ENCODE measurements around the gene SMS. TPM values are rescaled to one million over a fixed set of nuclear protein-coding genes. Genes with fewer than 3 reads are reported as not detected.

The SMS gene
- total and polyA plus RNA-seq, 2 of the 4 experiments (the other 2 are of a cell fraction) = 176 to 230 TPM

- Histone ChIP-seq H4K20me1 (ENCODE audit: insufficient read depth, low read length) (no peaks in the 10 kb centered on the region), H3K14ac (replicated peaks; ENCODE audit: low read depth, low read length) (no peak overlapping the region), H2BK20ac (ENCODE audit: low read depth, low read length) (no peak overlapping the region), H3K23ac (ENCODE audit: low read depth, low read length) (no peak overlapping the region), H3K27me3 (ENCODE audit: control insufficient read depth, insufficient read depth, low read length) (no peaks in the 10 kb centered on the region; the same call in 1 of the 2 replicates), H2AFZ (replicated peaks; ENCODE audit: low read length, poor library complexity) (no peak overlapping the region), H2BK5ac (ENCODE audit: low read depth, low read length, poor library complexity, severe bottlenecking) (no peak overlapping the region), H3K79me1 (ENCODE audit: low read depth in 1 of 2, low read length in 2 of 2) (no peaks in the 10 kb centered on the region), H3K9ac (ENCODE audit: low read depth, low read length) (no peak overlapping the region), H2BK120ac (ENCODE audit: low read depth, low read length) (no peak overlapping the region), H3K36me3 (ENCODE audit: control insufficient read depth, insufficient read depth, low read length) (no peaks in the 10 kb centered on the region), H3K4me1 (ENCODE audit: control insufficient read depth, insufficient read depth, low read length) (no peaks in the 10 kb centered on the region), H2AK9ac (replicated peaks; ENCODE audit: low read depth, low read length, poor library complexity) (no peak overlapping the region), H3K4me3 (ENCODE audit: insufficient read depth, low read depth, low read length) (no peak overlapping the region), H3K18ac (ENCODE audit: low read depth, low read length) (no peak overlapping the region), H3K9me3 (ENCODE audit: control insufficient read depth, insufficient read depth, low read length) (no peaks in the 10 kb centered on the region), H3K9me1 (ENCODE audit: insufficient read depth, low read length) (no peaks in the 10 kb centered on the region), H2BK15ac (ENCODE audit: low read depth, low read length) (no peak overlapping the region), H4K8ac (ENCODE audit: low read depth in 2 of 2, low read length in 2 of 2) (no peak overlapping the region), H3K27ac (ENCODE audit: insufficient read depth, low read length) (no peak overlapping the region), H2AK5ac (ENCODE audit: low read depth, low read length) (no peak overlapping the region), H3K4me2 (ENCODE audit: low read depth, low read length) (no peak overlapping the region), H3K4ac (ENCODE audit: low read depth, low read length) (no peak overlapping the region), H4K91ac (ENCODE audit: insufficient read depth, low read depth, low read length) (no peak overlapping the region), H3K56ac (ENCODE audit: extremely low read depth, insufficient read depth, low read length) (no peak overlapping the region), H4K5ac (ENCODE audit: low read depth, low read length) (no peak overlapping the region)
- intact Hi-C loops (cut with micrococcal nuclease) = no loop called here
- ATAC-seq (ENCODE audit: low read depth) (no peak), DNase-seq (no peak)
- TF ChIP-seq CHD1 (IDR thresholded peaks at IDR 0.05; ENCODE audit: low read depth, low read length) = no peak
- TF ChIP-seq ELK1 (IDR thresholded peaks at IDR 0.05; ENCODE audit: borderline replicate concordance, low read depth, low read length) = no peak
- TF ChIP-seq MXI1 (IDR thresholded peaks at IDR 0.05; ENCODE audit: borderline replicate concordance, low read depth, low read length) = no peak
- no peak for TF ChIP-seq FOS (IDR thresholded peaks at IDR 0.05; ENCODE audit: low read depth, low read length)
- TF ChIP-seq CTCF (conservative IDR thresholded peaks at IDR 0.05; ENCODE audit: low read depth, low read length) = no peak
- no peak for TF ChIP-seq RAD21 (IDR thresholded peaks at IDR 0.05; ENCODE audit: low read length)
- no peak for TF ChIP-seq USF2 (IDR thresholded peaks at IDR 0.05; ENCODE audit: low read depth, low read length)
- TF ChIP-seq CEBPB (IDR thresholded peaks at IDR 0.05; ENCODE audit: low read depth, low read length) = no peak
- TF ChIP-seq MAZ (IDR thresholded peaks at IDR 0.05; ENCODE audit: borderline replicate concordance, low read depth, low read length) = no peak
- TF ChIP-seq POLR2A (IDR thresholded peaks at IDR 0.05; ENCODE audit: low read depth, low read length) = no peak
- no peak for TF ChIP-seq RCOR1 (IDR thresholded peaks at IDR 0.05; ENCODE audit: insufficient replicate concordance, low read length)
- TF ChIP-seq MAFK (IDR thresholded peaks at IDR 0.05; ENCODE audit: low read depth, low read length) = no peak
- TF ChIP-seq RFX5 (IDR thresholded peaks at IDR 0.05; ENCODE audit: low read depth, low read length) = no peak
- no peak for TF ChIP-seq BHLHE40 (IDR thresholded peaks at IDR 0.05; ENCODE audit: low read depth, low read length)
- TF ChIP-seq NFE2L2 (IDR thresholded peaks at IDR 0.05; ENCODE audit: low read depth, low read length) = no peak
- TF ChIP-seq SMC3 (IDR thresholded peaks at IDR 0.05; ENCODE audit: low read depth, low read length) = no peak
- CTCF ChIA-PET = interaction anchor here (2.0 kb wide), 1 partner anchor 37 kb away, joined by 6 read pairs; no protein-coding TSS in a partner anchor
- POLR2A ChIA-PET (ENCODE audit: unreplicated experiment) = no interaction called here
- in situ Hi-C loops (cut with MboI; ENCODE audit: low sequenced_read_pairs) = no loop called here
- BruUV-seq (replicated peaks) = no TSS peak
- 86% methylated on average over 1 of the region's 10 CpGs; no CpG with 5 or more reads in 1 of the 2 experiments for WGBS, 2 experiments (ENCODE audit: extremely low coverage in 2 of 2, insufficient read length in 1 of 2)
- dilution Hi-C loops (cut with HindIII; ENCODE audit: low sequenced_read_pairs, unreplicated experiment) = no loop called here
These were observed 81.3 kb downstream of the SMS start for GRCh38 chrX:22021751-22022324.
